Suprapubic skin (tissue), 4 donors: Measurements from ENCODE around the gene SERPINB6. TPM values are rescaled to one million over a fixed set of nuclear protein-coding genes. Genes with fewer than 3 reads are reported as not detected.

Experiments
- DNase-seq, 2 donors: peaks; one replicate each; pipeline ENCODE4 v3.0.0-alpha.2; 2019; ENCODE audit warnings: low spot score in 2 of 2
- H3K27ac ChIP-seq: fragments of 200-600 bp; sonication (generic); one replicate; pipeline ENCODE4 v1.5.1; 2019
- H3K27me3 ChIP-seq: fragments of 200-600 bp; sonication (generic); one replicate; pipeline ENCODE4 v1.5.1; 2019
- H3K36me3 ChIP-seq: fragments of 200-600 bp; sonication (generic); one replicate; pipeline ENCODE4 v1.5.1; 2019
- H3K4me1 ChIP-seq: fragments of 200-600 bp; sonication (generic); one replicate; pipeline ENCODE4 v1.5.1; 2019
- H3K4me3 ChIP-seq: fragments of 200-600 bp; sonication (generic); one replicate; pipeline ENCODE4 v1.5.1; 2019; ENCODE audit warnings: mild to moderate bottlenecking
- H3K9me3 ChIP-seq: fragments of 200-600 bp; sonication (generic); one replicate; pipeline ENCODE4 v1.5.1; 2019
- EP300 ChIP-seq: sonication (generic); formaldehyde crosslinking; IDR thresholded peaks from one replicate; pipeline ENCODE4 v1.6.1; 2017; ENCODE audit warnings: antibody characterized with exemption
- POLR2A ChIP-seq, 2 donors: fragments of 450-650 bp; IDR thresholded peaks; one replicate each; pipeline ENCODE4 v1.6.1; 2017; ENCODE audit warnings: antibody characterized with exemption in 2 of 2, mild to moderate bottlenecking in 2 of 2, moderate library complexity in 2 of 2
- POLR2AphosphoS5 ChIP-seq, 3 donors: sonication (generic); formaldehyde crosslinking; IDR thresholded peaks; one replicate each; pipeline ENCODE4 v1.6.1; 2017; ENCODE audit warnings: antibody characterized with exemption in 3 of 3
- WGBS: methylation state at CpG from one replicate; pipeline ENCODE4 v1.1.5; 2018; 5-methylcytosine and 5-hydroxymethylcytosine counted together
- total RNA-seq, 4 donors: library from RNA; depleted of rRNA; stranded (reverse); fragments of >200 nt; gene quantifications; one replicate each; pipeline ENCODE4 v1.1.0, GENCODE V29; 2016
- TF ChIP-seq, protein P1 (sequence below), 2 donors: fragments of 200-600 bp in 1 of 2; fragments of 450-650 bp in 1 of 2; sonication (generic) in 1 of 2; IDR thresholded peaks; one replicate each; pipeline ENCODE4 v1.5.1; 2016 to 2019; ENCODE audit warnings: antibody characterized with exemption in 2 of 2, mild to moderate bottlenecking in 1 of 2, moderate library complexity in 1 of 2

Gene SERPINB6
- total RNA-seq, 4 donors from 2014 or later: 26.8 to 53.4 (median 36.8) TPM

DNA sequence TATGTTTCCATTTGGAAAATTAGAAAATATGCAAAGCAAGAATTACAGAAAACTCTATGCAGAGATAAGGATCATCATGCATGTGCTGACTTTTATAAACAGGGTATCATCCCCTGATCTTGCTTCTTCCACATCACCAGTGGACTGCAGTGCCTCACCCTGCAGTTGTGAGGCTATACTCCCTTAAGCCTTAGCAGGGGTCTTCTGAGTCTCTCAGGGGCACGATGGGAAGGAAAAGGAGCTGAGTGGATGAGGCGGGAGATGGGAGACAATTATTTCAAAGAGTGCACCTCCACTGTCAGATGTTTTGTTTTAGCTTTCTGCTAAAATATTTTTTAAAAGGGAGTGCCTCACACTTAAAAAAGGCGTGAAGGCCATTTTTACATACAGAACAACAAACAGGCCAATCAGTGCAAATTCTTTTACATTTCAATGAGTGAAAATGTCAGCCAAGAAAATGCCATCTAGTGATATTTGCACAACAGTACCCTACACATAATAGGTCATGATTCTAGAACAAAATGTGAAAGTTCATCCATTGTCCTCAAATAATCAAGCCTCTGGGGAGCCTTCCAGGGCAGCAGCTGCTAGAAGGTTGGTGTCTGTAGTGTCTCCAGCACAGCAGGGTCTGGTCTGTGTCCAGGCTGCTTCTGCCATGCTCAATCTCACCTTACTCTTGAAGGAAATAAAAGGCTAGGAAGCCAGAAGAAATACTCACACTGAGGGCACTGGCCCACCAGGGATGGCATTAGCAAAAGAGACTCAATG lies 55.0 kb downstream of the SERPINB6 start:
- 74% methylated on average over 3 of the region's 3 CpGs for WGBS
- DNase-seq: no peak
- Histone ChIP-seq H3K4me1 (no peaks in the 10 kb centered on the region), H3K27ac (no peak overlapping the region), H3K9me3 (no peaks in the 10 kb centered on the region), H3K27me3 (no peaks in the 10 kb centered on the region), H3K4me3 (no peak overlapping the region), H3K36me3 (no peaks in the 10 kb centered on the region)
- TF ChIP-seq, protein P1, sequence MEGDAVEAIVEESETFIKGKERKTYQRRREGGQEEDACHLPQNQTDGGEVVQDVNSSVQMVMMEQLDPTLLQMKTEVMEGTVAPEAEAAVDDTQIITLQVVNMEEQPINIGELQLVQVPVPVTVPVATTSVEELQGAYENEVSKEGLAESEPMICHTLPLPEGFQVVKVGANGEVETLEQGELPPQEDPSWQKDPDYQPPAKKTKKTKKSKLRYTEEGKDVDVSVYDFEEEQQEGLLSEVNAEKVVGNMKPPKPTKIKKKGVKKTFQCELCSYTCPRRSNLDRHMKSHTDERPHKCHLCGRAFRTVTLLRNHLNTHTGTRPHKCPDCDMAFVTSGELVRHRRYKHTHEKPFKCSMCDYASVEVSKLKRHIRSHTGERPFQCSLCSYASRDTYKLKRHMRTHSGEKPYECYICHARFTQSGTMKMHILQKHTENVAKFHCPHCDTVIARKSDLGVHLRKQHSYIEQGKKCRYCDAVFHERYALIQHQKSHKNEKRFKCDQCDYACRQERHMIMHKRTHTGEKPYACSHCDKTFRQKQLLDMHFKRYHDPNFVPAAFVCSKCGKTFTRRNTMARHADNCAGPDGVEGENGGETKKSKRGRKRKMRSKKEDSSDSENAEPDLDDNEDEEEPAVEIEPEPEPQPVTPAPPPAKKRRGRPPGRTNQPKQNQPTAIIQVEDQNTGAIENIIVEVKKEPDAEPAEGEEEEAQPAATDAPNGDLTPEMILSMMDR (IDR thresholded peaks at IDR 0.05): no peak
- TF ChIP-seq POLR2A (IDR thresholded peaks at IDR 0.05): no peak
- TF ChIP-seq POLR2AphosphoS5 (IDR thresholded peaks at IDR 0.05): no peak
- no peak for TF ChIP-seq EP300

DNA sequence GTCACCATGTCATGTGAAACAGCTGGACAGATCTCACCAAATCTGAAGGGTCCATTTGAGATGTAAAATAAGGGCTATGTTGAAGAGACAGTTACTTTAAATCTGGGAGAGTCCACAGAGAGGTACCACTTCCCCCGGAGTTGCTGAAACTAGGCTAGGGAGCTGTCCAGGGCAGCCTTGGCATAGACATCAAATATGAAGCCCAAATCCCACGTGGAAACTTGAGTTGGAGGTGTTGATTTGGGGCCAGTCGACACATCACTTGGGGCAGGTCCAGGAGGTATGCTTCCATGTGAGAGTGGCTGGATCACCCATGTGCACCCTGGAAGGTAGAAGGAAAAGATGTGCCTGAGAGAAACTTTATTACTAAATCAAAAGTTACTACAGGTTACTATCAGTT lies 56.2 kb downstream of the SERPINB6 start:
- 48% methylated on average over 3 of the region's 3 CpGs for WGBS
- Histone ChIP-seq H3K27me3 (no peaks in the 10 kb centered on the region), H3K4me3 (no peak overlapping the region), H3K36me3 (no peaks in the 10 kb centered on the region), H3K9me3 (no peaks in the 10 kb centered on the region), H3K4me1 (no peaks in the 10 kb centered on the region), H3K27ac (no peak overlapping the region)
- TF ChIP-seq EP300: no peak
- no peak for TF ChIP-seq POLR2AphosphoS5 (IDR thresholded peaks at IDR 0.05)
- TF ChIP-seq, protein P1 (IDR thresholded peaks at IDR 0.05): no peak
- no peak for TF ChIP-seq POLR2A (IDR thresholded peaks at IDR 0.05)
- no peak for DNase-seq

DNA sequence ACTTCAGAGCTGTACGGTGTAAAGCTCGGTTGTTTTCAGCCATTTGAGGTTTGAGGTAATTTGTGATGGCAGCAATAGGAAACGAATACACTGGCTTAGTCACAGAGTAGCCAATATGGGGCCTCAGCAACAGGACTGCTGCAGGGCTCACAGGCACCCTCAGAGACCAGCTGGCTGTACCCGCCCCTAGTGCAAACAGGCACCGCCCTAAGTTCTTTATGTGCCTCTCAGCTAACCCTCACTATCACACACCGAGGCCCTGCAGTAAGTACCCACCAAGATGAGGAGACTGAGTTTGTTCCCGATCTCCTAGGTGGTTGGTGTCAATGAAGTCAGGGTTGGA lies 57.1 kb downstream of the SERPINB6 start:
- 77% methylated on average over 7 of the region's 7 CpGs for WGBS
- Histone ChIP-seq H3K4me1 (no peaks in the 10 kb centered on the region), H3K27ac (no peak overlapping the region), H3K27me3 (no peaks in the 10 kb centered on the region), H3K4me3 (no peak overlapping the region), H3K9me3 (no peaks in the 10 kb centered on the region), H3K36me3 (no peaks in the 10 kb centered on the region)
- DNase-seq: no peak
- TF ChIP-seq POLR2AphosphoS5 (IDR thresholded peaks at IDR 0.05) (no peak), POLR2A (IDR thresholded peaks at IDR 0.05) (no peak), EP300 (no peak)
- TF ChIP-seq, protein P1 (IDR thresholded peaks at IDR 0.05): no peak

DNA sequence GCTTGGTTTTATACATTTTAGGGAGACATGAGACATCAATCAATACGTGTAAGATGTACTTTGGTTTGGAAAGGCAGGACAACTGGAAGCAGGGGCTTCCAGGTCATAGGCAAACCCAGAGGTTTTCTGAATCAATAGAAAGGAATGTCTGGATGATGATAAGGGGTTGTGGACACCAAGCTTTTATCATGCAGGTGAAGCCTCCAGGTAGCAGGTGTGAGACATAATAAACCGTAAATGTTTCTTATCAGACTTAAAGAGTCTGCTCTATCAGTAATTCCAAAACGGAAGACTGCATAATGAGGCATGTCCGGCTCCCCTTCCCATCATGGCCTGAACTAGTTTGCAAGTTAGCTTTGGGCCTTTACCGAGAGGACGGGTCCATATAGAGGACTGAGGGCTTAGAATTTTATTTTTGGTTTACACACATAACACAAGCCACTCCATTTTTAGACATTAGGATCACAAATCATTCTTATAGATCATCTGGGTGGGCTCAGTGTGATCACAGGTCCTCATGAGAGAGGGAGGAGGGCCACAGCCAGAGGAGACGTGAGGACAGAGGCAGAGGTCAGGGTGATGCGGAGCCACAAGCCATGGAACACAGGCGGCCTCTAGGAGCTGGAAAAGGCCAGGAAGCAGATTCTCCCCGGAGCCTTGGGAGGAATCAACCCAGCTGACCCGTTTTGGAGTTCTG lies 57.6 kb downstream of the SERPINB6 start:
- WGBS: 90% methylated on average over 11 of the region's 11 CpGs
- no peak overlapping the region for H3K27ac ChIP-seq
- H3K4me3 ChIP-seq: no peak overlapping the region
- H3K36me3 ChIP-seq: no peaks in the 10 kb centered on the region
- no peaks in the 10 kb centered on the region for H3K9me3 ChIP-seq
- no peaks in the 10 kb centered on the region for H3K4me1 ChIP-seq
- no peaks in the 10 kb centered on the region for H3K27me3 ChIP-seq
- no peak for DNase-seq
- TF ChIP-seq POLR2A (IDR thresholded peaks at IDR 0.05): no peak
- TF ChIP-seq EP300: no peak

DNA sequence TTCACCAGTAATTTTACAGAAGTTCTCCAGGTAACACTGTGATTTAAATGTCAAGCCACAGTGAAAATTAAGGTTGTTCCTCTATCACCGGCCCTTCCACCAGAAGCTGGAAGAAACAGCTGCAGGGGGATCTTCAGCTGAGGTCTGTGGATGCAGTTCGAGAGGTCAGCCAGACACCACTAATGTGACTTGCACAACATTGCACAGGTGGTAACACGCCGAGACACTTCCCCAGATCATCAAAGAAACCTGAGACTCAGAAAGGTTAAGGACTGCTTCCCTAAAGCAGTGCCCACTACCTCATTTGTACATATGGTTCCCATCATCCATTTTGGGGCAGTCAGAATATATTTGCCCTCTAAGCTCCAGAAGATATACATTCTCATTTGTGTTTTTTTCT lies 60.2 kb downstream of the SERPINB6 start:
- no peak overlapping the region for H3K4me3 ChIP-seq
- H3K9me3 ChIP-seq: no peaks in the 10 kb centered on the region
- no peaks in the 10 kb centered on the region for H3K4me1 ChIP-seq
- DNase-seq: no peak
- no peak overlapping the region for H3K27ac ChIP-seq
- H3K36me3 ChIP-seq: no peaks in the 10 kb centered on the region
- 75% methylated on average over 4 of the region's 4 CpGs for WGBS
- no peaks in the 10 kb centered on the region for H3K27me3 ChIP-seq
- TF ChIP-seq POLR2AphosphoS5 (IDR thresholded peaks at IDR 0.05) (no peak), EP300 (no peak), POLR2A (IDR thresholded peaks at IDR 0.05) (no peak)
- TF ChIP-seq, protein P1 (IDR thresholded peaks at IDR 0.05): no peak
